Measurements from ENCODE around the gene BTNL8.
"Not testable (repeated sequence)": the region's sequence is repeated elsewhere in the genome, so short reads cannot be mapped to it uniquely, and the experiment has no call there.

BTNL8 gene

GRCh38 chr5:180875860-180876426 lies 23.0 kb upstream of the BTNL8 start:
- no peak overlapping the region for H3K4me3 ChIP-seq (replicated peaks; ENCODE audit: low read depth, low read length)
- no peak for DNase-seq (ENCODE audit: low read depth)
- TF ChIP-seq CTCF (IDR thresholded peaks at IDR 0.05; ENCODE audit: low read length, missing control alignments) = no peak

- DNase-seq (ENCODE audit: low read depth) = not testable (repeated sequence)
Measured at GRCh38 chr5:180885845-180886529, 13.0 kb upstream of the BTNL8 start.

GRCh38 chr5:180889381-180889780 lies 9.6 kb upstream of the BTNL8 start:
- no peak overlapping the region for H3K4me3 ChIP-seq (replicated peaks; ENCODE audit: low read depth, low read length)
- TF ChIP-seq CTCF (IDR thresholded peaks at IDR 0.05; ENCODE audit: low read length, missing control alignments) = no peak
- DNase-seq (ENCODE audit: low read depth) = no peak

More at GRCh38 chr5:180885845-180886529, 13.0 kb upstream of the BTNL8 start:
- H3K4me3 ChIP-seq (replicated peaks; ENCODE audit: low read depth, low read length) = not testable (repeated sequence)

GRCh38 chr5:180895330-180895729 lies 3.6 kb upstream of the BTNL8 start:
- not testable (repeated sequence) for DNase-seq (ENCODE audit: low read depth); H3K4me3 ChIP-seq (replicated peaks; ENCODE audit: low read depth, low read length)

- no peak overlapping the region for H3K4me3 ChIP-seq (replicated peaks; ENCODE audit: low read depth, low read length)
- DNase-seq (ENCODE audit: low read depth) = no peak
- no peak for TF ChIP-seq CTCF (IDR thresholded peaks at IDR 0.05; ENCODE audit: low read length, missing control alignments)
Measured at GRCh38 chr5:180900178-180900577, 1.2 kb downstream of the BTNL8 start.

GRCh38 chr5:180901319-180902009 lies 2.5 kb downstream of the BTNL8 start:
- no peak for DNase-seq (ENCODE audit: low read depth)
- no peak overlapping the region for H3K4me3 ChIP-seq (replicated peaks; ENCODE audit: low read depth, low read length)
- TF ChIP-seq CTCF (IDR thresholded peaks at IDR 0.05; ENCODE audit: low read length, missing control alignments) = no peak

- DNase-seq (ENCODE audit: low read depth) = no peak
- no peak for TF ChIP-seq CTCF (IDR thresholded peaks at IDR 0.05; ENCODE audit: low read length, missing control alignments)
- H3K4me3 ChIP-seq (replicated peaks; ENCODE audit: low read depth, low read length) = no peak overlapping the region
Measured at GRCh38 chr5:180908400-180908799, 9.4 kb downstream of the BTNL8 start.

All from fibroblast of pulmonary artery (primary cell).